Measurements from ENCODE around the gene TNFRSF25.

- TF ChIP-seq, protein P1, sequence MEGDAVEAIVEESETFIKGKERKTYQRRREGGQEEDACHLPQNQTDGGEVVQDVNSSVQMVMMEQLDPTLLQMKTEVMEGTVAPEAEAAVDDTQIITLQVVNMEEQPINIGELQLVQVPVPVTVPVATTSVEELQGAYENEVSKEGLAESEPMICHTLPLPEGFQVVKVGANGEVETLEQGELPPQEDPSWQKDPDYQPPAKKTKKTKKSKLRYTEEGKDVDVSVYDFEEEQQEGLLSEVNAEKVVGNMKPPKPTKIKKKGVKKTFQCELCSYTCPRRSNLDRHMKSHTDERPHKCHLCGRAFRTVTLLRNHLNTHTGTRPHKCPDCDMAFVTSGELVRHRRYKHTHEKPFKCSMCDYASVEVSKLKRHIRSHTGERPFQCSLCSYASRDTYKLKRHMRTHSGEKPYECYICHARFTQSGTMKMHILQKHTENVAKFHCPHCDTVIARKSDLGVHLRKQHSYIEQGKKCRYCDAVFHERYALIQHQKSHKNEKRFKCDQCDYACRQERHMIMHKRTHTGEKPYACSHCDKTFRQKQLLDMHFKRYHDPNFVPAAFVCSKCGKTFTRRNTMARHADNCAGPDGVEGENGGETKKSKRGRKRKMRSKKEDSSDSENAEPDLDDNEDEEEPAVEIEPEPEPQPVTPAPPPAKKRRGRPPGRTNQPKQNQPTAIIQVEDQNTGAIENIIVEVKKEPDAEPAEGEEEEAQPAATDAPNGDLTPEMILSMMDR (IDR thresholded peaks at IDR 0.05; ENCODE audit: poor library complexity, severe bottlenecking) = no peak
- TF ChIP-seq POLR2AphosphoS5 (IDR thresholded peaks at IDR 0.05) = no peak
- TF ChIP-seq MXI1 (conservative IDR thresholded peaks at IDR 0.05; ENCODE audit: poor library complexity, severe bottlenecking) = no peak
- TF ChIP-seq EP300 (conservative IDR thresholded peaks at IDR 0.05; ENCODE audit: poor library complexity, severe bottlenecking) = no peak
- no peak for TF ChIP-seq EZH2 (IDR thresholded peaks at IDR 0.05; ENCODE audit: borderline replicate concordance, insufficient read depth, low read length, poor library complexity, severe bottlenecking)
These were observed 3.4 kb downstream of the TNFRSF25 start for GRCh38 chr1:6462412-6463119.
